ENCODE measurements around the gene ZFC3H1.

- TF ChIP-seq POLR2A (IDR thresholded peaks at IDR 0.05) (no peak), POLR2AphosphoS5 (IDR thresholded peaks at IDR 0.05; ENCODE audit: insufficient read depth in 1 of 2, low read depth in 1 of 2) (no peak), CTCF (IDR thresholded peaks at IDR 0.05) (no peak)
Measured at GRCh38 chr12:71671816-71672215, 8.2 kb upstream of the ZFC3H1 start.
